Cardiac muscle cell (in vitro differentiated cells and primary cell): ENCODE measurements around the gene RBM25. TPM values are rescaled to one million over a fixed set of nuclear protein-coding genes. Genes with fewer than 3 reads are reported as not detected.
A peak's percentile ranks its signal among the peaks of the same experiment; 100 is the strongest.
"Not testable (repeated sequence)": the region's sequence is repeated elsewhere in the genome, so short reads cannot be mapped to it uniquely, and the experiment has no call there.

Experiments
- DNase-seq, 2 donors: peaks; one replicate each; pipeline versions ENCODE4 v3.0.0 to v3.0.0-alpha.2; 2010 to 2017; ENCODE audit warnings: low read depth in 1 of 2, low spot score in 1 of 2
- H3K27ac ChIP-seq: fragments of 200-600 bp; sonication (generic); 2 replicates; pipeline ENCODE4 v1.5.1; 2016
- H3K27me3 ChIP-seq: fragments of 200-600 bp; sonication (generic); 2 replicates; pipeline ENCODE4 v1.6.0; 2016; ENCODE audit warnings: control low read depth
- H3K36me3 ChIP-seq: fragments of 200-600 bp; sonication (generic); 2 replicates; pipeline ENCODE4 v1.5.1; 2016; ENCODE audit warnings: control low read depth
- H3K4me1 ChIP-seq: fragments of 200-600 bp; sonication (generic); 2 replicates; pipeline ENCODE4 v1.8.1; 2017; ENCODE audit warnings: low read depth, mild to moderate bottlenecking, mixed run types
- H3K4me3 ChIP-seq: fragments of 200-600 bp; sonication (generic); 2 replicates; pipeline ENCODE4 v1.5.1; 2016; ENCODE audit warnings: mild to moderate bottlenecking
- H3K9me3 ChIP-seq: fragments of 200-600 bp; sonication (generic); 2 replicates; pipeline ENCODE4 v1.5.1; 2017; ENCODE audit warnings: low read depth, mild to moderate bottlenecking, control low read depth
- polyA plus RNA-seq: library from polyadenylated mRNA; unstranded; fragments of >200 nt; fragmentation: Nextera tagmentation; extraction: Ambion mirVana; gene quantifications from 2 replicates; pipeline ENCODE4 v1.2.1, GENCODE V29; 2016
- total RNA-seq: library from RNA; depleted of rRNA; stranded (reverse); fragments of >200 nt; gene quantifications from 2 replicates; pipeline ENCODE4 v1.2.3, GENCODE V29; 2016
- TF ChIP-seq, protein P1 (sequence below): IDR thresholded peaks from 2 replicates; pipeline ENCODE4 v1.5.1; 2012; ENCODE audit warnings: low read depth, mild to moderate bottlenecking, low read length

Gene RBM25
- total and polyA plus RNA-seq, 2 experiments from 2014 or later: 65.6 to 66.8 TPM

DNA sequence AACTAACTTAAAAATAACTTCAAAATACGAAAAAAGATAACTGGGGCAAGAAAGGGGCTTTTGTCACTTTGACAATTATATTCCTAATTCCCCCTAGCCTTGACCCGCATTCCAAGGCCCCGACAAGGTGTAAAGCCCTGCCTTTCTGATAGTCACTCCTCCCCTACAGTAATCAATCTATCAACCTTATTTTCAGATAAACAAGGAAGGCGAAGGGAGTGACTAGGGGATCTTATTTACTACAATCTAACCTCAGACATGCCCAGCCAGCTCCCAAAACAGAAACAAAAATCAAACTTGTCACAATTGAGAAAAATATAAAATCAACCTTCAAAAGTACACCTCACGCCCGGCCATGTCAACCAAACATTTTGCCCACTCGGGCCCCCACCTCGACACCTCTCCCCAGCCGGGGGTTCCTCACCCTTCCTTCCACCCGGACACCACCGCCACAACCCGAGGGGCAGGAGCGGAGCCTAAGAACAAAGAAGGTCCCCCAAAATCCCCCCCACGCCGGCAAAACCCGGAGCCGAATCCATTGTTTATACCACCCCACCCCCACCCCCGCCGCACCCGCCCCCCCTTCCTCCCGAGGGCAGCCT, 32.0 kb upstream of the RBM25 start:
- Histone ChIP-seq H3K9me3 (no peaks in the 10 kb centered on the region), H3K4me1 (peaks cover 8% of the 10 kb centered on the region), H3K27ac (peak overlapping the region; percentile 61), H3K4me3 (peak overlapping the region; percentile 59), H3K27me3 (no peaks in the 10 kb centered on the region), H3K36me3 (peaks cover 15% of the 10 kb centered on the region)
- TF ChIP-seq, protein P1, sequence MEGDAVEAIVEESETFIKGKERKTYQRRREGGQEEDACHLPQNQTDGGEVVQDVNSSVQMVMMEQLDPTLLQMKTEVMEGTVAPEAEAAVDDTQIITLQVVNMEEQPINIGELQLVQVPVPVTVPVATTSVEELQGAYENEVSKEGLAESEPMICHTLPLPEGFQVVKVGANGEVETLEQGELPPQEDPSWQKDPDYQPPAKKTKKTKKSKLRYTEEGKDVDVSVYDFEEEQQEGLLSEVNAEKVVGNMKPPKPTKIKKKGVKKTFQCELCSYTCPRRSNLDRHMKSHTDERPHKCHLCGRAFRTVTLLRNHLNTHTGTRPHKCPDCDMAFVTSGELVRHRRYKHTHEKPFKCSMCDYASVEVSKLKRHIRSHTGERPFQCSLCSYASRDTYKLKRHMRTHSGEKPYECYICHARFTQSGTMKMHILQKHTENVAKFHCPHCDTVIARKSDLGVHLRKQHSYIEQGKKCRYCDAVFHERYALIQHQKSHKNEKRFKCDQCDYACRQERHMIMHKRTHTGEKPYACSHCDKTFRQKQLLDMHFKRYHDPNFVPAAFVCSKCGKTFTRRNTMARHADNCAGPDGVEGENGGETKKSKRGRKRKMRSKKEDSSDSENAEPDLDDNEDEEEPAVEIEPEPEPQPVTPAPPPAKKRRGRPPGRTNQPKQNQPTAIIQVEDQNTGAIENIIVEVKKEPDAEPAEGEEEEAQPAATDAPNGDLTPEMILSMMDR: no peak
- DNase-seq: no peak

DNA sequence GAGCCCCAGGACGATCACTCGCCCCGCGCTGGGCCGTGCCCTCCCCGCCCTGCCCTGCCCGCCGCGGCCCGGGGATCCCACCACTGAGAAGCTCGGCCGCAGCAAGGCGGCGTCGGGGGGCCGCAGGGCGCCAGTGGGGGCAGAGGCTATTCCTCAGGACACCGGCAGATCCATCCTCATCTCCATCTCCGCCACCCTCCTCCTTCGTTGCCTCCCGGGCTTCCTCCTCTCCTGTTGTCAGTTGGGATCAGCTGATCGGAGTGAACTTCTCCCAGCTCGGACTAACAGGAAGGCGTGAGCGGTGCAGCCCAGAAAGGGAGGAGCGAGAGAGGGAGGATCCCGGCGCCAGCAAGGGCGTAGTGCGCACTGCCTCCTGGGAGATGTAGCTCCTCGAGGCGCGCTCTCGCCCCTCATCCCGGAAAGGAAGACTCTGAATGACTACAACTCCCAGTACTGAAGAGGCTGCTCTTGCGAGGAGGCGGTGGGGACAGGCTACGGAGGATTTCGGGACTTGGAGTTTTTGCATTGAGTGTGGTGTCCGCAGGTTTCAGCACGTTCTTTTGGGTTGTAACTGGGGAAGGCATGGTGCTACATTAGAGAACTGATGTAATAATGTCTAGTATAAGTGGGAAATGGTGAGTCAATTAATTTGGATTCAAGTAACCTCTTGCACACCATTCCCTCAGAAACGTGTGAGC, 31.3 kb upstream of the RBM25 start, which contains the start of gene ZFYVE1:
Gene ZFYVE1, minus strand, starts transcription at position 262 of the 698 bp plus-strand sequence. CDS start 2,598 bp downstream, outside the sequence.
- TF ChIP-seq, protein P1: no peak

GRCh38 chr14:73027546-73027945, 30.8 kb upstream of the RBM25 start:
- Histone ChIP-seq H3K4me3 (peak overlapping the region; percentile 19), H3K4me1 (peaks cover 8% of the 10 kb centered on the region), H3K36me3 (peaks cover 14% of the 10 kb centered on the region), H3K9me3 (no peaks in the 10 kb centered on the region), H3K27me3 (no peaks in the 10 kb centered on the region), H3K27ac (no peak overlapping the region)
- TF ChIP-seq, protein P1: no peak
- no peak for DNase-seq

More for the DNA sequence above, 31.3 kb upstream of the RBM25 start, which contains the start of gene ZFYVE1:
- H3K4me1 ChIP-seq: peaks cover 8% of the 10 kb centered on the region
- H3K9me3 ChIP-seq: no peaks in the 10 kb centered on the region
- no peaks in the 10 kb centered on the region for H3K27me3 ChIP-seq
- H3K36me3 ChIP-seq: peaks cover 15% of the 10 kb centered on the region
- H3K4me3 ChIP-seq: peak within 1 kb of the TSS; percentile 59
- peak within 1 kb of the TSS; percentile 61 for H3K27ac ChIP-seq
- peak; percentile 98 to 99 for DNase-seq

DNA sequence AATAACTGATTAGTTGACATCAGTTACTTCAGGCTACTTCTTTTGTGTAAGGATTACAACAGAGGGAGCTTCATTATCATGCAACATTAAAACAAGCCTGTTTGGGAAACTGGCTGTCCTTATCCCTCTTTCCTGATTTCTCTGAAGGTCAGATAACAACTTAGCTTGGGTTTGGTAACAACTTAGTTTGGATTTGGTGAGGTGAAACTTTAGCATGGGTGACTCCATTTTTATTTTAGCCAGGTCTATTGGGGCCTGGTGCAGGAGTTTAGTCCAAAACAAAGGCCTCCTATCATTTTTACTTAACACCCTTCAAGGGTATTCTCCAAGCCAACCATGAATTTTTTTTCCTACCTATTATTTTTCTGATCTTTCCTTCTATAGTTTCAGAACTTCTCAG, 30.4 kb upstream of the RBM25 start:
- Histone ChIP-seq H3K27ac (no peak overlapping the region), H3K27me3 (no peaks in the 10 kb centered on the region), H3K4me1 (peaks cover 8% of the 10 kb centered on the region), H3K9me3 (no peaks in the 10 kb centered on the region), H3K4me3 (no peak overlapping the region), H3K36me3 (peaks cover 12% of the 10 kb centered on the region)
- TF ChIP-seq, protein P1: no peak
- no peak for DNase-seq

DNA sequence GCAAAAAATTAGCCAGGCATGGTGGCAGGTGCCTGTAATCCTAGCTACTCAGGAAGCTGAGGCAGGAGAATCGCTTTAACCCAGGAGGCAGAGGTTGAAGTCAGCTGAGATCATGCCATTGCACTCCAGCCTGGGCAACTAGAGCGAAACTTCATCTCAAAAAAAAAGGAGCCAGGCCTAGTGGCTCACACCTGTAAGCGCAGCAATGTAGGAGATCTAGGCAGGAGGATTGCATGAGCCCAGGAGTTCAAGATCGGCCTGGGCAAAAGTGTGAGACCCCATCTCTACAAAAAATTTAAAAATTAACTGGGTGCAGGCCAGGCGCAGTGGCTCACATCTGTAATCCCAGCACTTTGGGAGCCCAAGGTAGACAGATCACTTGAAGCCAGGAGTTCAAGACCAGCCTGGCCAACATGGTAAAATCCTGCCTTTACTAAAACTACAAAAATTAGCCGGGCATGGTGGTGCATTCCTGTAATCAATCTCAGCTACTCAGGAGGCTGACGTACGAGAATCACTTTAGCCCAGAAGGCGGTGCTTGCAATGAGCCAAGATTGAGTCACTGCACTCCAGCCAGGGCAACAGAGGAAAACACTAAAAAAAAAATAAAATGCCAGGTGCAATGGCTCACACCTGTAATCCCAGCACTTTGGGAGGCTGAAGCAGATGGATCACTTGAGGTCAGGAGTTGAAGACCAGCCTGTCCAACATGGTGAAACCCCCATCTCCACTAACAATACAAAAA, 21.5 kb upstream of the RBM25 start:
- not testable (repeated sequence) for H3K27me3 ChIP-seq, H3K9me3 ChIP-seq, H3K4me3 ChIP-seq, H3K4me1 ChIP-seq, DNase-seq, H3K36me3 ChIP-seq, H3K27ac ChIP-seq
